ENCODE results near the gene ZNF423.

The ZNF423 gene

DNA sequence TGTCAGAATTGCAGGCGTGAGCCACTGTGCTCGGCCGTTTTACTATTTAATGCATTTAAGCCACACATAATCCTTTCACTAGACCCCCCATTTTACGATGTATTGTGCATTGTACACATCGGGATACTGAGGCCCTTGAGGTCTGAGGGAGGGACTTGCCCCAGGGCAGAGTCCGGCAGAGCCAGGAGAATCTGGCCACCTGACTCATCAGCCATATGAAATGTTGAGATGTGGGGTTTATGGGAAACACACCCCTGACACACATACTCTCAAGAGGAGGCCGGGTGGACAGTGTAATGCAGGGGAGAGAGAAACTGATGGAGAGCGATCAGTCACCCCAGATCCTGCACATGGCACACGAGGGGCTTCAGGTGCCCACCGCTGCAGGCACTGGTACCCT is 196.6 kb downstream of the ZNF423 start:
- no peak for DNase-seq

GRCh38 chr16:49658531-49658930 is 197.4 kb downstream of the ZNF423 start:
- no peak for DNase-seq

DNA sequence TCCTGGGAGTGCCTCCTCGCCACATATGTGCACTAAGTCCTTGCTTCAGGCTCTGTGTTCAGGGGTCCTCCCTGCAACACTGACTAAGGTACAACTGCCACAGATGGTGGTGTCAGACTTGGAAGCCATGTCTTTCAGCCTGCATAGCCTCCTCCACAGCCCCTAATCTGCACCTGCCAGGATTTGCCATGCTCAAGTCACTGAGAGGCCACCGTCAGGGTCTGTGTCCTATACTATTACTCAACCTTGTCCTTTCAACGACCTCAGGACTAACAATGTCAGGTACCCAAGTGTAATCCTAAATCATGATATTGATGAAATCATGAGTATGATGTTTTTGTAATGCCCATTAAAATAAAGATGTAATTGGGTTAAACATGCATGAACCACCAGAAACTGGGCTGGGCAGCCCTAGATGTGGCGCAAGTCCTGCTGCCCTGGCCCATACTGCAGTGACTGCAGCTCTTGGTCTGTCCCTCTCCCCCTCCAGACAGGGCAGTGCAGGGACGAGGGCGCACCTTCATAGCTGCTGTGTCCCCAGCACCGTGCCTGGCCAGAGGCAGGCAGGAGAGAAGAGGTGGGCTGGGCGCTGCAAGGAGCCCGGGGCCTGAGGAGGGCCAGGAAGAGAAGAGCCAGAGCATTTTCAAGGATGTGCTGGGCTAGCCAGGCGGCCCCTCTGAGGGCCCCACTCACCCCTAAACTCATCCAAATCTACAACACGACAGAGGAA is 198.0 kb downstream of the ZNF423 start:
- no peak for DNase-seq

GRCh38 chr16:49654425-49654824 is 201.5 kb downstream of the ZNF423 start:
- DNase-seq: no peak

DNA sequence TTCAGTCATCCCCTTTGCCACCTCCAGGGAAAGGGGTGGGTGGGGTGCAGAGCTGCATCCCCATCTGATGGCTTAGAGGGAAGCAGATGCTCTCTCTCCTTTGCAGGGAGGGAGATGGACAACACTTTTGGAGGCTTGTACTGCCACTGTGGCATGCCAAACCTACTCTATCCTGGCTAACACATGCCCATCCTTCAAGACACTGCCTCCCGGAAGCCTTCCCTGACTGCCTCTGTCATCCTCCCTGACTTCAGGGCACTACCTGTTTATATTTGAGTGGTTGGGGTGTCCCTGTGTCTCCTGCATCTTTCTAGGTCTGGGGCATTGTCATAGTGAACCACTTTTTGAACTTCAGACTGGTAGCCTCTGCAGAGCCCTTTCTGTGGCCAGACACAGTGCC is 202.3 kb downstream of the ZNF423 start:
- no peak for DNase-seq

GRCh38 chr16:49653173-49653570 is 202.7 kb downstream of the ZNF423 start:
- DNase-seq: no peak

DNA sequence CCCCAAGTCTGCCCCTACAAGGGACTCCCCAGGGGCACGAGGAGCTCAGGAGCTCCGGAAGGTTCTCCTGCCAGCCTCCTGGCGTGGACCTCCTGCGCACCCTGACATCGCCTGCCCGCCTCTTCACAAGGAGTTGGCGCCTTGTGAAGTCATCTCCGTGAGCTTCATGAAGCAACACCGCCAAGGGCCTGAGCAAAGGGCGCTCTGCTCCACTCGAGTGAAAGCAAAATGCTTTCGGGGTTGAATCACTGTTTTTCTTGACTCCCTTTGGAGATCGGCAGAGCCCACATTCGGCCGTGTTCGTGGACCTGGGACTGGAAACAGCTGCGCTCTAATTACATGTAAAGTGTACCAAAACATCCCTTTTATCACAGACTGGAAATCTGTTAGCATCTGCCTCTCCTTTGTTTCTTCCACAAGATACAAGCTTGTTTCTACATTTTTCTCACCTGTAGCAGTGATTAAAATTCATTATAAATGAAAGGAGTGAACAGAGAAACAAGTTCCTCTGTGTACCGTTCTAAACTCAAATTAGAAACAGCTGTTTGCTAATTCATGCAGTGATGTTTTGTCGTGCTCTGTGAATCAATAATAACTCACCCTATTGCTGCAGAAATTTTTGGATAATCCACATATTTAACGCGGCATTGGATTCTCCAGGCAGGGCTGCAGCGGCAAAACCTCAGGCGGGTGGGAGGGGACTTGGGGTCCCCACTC is 203.3 kb downstream of the ZNF423 start:
- DNase-seq: no peak

DNA sequence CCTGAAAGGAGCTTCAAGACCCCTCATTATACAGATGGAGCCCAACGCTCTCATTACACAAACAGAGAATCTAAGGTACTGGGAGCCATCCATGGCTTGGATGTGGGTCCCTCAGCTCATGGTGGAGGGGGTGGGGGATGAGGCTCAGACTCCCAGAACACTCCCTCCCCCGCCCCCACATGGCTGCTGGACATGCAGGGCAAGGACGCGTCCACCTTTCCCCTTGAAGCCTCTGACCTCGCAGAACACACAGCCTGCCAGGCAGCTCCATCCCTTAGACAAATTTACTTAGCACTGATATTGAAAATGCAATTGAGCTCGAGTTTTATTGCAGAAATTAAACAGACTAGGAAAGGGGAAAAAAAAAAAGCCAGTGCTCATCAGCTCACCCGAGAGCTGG is 203.9 kb downstream of the ZNF423 start:
- no peak for DNase-seq

DNA sequence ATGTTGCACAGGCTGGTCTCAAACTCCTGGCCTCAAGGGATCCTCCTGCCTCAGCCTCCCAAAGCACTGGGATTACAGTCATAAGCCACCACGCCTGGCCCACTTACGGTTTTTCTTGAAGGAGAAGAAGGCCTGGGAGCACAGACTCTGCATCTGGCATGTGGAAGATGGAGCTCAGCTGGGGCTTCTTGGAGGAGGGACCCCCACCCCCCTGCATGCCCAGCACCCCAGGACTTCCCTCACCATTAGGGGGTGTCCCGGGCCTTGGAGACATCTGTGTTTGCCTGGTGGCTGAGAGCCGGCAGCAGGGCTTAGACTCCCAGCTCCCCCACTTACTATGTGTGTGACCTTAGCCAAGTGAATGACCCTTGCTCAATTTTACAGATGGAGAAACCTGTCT is 204.7 kb downstream of the ZNF423 start:
- DNase-seq: no peak

DNA sequence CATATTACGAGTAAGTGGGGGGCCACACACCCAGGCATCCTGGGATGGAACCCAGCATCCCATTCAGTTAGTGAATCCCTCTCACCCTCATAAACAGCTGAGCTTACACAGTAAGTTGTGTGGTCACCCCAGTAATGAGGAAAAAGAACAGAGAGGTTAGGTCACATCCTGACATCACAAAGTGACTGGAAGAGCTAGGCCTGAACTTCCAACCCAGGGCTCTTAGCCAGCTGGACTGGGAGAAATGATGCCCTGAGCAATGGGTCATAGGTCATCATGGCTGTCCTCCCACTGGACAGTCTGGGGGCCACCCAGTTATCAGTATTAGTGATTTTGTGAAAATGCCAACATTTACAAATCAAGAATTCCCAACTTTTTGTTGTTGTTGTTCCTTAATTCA is 205.3 kb downstream of the ZNF423 start:
- DNase-seq: no peak

GRCh38 chr16:49649013-49649765 is 206.7 kb downstream of the ZNF423 start:
- no peak for DNase-seq

- DNase-seq: no peak
These were observed 208.2 kb downstream of the ZNF423 start for GRCh38 chr16:49647673-49648072.

DNA sequence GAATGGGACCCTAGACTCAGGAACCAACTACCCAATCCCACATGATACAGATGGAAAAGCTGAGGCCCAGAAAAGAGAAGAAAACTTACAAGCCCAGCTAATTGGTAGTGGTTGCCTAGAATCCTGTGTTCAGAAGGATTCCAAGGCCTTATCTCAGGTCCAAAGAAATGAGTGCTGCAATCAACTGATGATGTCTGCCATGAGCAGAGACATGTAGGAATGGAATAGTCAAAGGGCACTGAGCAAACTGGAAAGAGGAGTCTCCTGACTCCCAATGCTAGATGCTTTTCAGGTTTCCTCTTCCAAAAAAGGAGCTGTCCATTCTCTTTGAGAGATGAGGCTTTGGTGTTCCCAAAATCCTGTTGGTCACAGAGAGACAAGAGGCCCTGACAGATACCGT is 210.6 kb downstream of the ZNF423 start:
- no peak for DNase-seq

GRCh38 chr16:49644145-49644463 is 211.8 kb downstream of the ZNF423 start:
- no peak for DNase-seq

DNA sequence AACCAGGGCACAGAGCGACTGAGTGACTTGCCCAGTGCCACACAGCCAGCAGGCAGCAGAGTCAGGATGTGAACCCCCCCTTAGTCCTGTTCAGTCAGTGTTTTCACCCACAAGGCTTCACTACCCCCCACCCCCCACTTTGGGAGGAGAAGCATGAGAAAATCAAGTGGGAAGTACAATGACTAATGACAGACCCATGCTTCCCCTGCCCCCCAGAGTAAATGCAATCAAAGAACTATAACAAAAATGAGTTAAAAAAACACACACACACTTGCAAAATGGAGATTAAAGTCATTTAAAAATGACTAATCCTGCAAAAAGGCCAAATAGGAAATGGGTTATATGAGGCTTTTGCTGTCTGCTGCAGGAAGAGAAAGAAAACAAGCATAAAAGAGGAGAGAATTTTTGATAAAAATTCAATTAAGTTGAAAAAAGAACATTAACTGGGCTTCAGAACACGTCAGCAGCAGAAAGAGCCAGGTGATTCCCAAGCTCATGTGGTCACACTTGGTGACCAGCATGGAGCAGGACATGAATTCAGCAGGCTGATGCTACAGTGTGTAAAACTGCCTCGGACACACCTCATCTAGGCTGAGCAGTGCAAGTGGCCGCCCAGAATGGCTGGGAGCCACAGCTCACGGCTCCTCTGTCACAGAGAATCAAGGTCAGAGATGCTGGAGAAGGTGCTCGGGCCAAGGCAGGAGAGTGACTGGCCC is 212.3 kb downstream of the ZNF423 start:
- DNase-seq: no peak

DNA sequence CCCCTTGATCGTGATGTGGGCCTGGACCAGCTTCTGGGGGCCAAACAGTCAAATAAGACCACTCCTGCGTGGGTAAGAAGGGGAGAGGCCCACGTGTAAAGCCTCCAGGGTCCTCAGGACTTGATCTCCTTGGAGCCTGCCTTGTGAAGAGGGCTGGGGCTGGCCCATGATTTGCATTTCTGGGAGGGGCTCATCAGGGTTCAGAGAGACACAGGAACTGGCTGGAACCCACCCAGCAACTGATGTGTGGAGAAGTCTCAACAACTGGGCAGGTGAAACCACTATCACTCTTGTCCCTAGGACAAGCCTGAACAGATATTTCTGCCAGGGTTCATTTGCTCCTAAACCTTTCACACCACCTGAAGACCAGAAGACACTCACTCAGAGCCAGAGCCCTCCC is 214.7 kb downstream of the ZNF423 start:
- no peak for DNase-seq

DNA sequence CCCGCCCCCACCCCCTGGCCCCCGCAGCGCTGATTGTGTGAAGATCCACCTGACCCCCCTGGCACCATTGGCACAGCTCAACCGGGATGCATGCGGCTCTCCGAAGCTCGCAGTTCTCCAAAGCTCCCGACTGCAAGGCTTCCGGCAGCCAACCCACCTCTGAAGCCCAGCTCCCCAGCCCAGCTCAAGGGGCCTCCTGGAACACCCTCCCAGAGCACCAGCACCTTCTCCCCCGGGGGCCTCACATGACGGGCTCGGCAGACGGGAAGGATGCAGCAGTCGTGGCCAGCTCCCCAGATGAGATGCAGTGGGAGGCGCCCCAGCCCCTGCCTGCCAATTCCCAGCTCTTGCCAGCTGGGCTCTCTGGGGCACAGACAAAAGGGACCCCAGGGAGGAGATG is 215.3 kb downstream of the ZNF423 start:
- no peak for DNase-seq

DNA sequence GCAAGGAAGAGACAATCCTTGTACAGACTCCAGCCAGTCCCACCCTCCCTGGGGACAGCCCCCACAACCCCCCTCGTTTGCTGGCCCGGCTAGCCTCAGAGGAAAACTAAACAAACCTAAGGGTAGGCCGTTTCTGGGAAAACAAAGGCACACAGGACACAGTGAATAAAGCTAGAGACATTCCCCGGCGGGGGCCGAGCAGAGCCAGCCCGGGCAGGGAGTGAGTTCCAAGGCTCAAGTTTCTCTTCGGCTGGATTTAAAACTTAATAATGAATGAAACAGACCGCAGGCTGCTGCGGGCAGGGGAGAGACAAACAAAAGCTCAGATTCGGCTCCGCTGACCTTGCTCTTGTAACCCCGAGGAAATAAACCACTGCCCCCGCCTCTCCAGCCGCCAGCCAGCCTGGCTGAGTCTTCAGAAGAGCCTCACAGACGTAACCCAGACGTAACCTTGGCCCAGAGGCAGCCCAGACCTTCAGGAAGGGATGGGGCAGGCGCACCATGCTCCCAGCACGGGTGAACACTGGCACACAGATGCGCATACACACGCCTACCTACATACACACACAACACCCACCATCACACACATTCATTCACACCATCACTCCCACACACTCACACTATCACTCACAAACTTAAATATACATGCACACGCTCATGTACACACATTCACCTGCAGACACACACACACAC is 216.0 kb downstream of the ZNF423 start:
- DNase-seq: no peak

DNA sequence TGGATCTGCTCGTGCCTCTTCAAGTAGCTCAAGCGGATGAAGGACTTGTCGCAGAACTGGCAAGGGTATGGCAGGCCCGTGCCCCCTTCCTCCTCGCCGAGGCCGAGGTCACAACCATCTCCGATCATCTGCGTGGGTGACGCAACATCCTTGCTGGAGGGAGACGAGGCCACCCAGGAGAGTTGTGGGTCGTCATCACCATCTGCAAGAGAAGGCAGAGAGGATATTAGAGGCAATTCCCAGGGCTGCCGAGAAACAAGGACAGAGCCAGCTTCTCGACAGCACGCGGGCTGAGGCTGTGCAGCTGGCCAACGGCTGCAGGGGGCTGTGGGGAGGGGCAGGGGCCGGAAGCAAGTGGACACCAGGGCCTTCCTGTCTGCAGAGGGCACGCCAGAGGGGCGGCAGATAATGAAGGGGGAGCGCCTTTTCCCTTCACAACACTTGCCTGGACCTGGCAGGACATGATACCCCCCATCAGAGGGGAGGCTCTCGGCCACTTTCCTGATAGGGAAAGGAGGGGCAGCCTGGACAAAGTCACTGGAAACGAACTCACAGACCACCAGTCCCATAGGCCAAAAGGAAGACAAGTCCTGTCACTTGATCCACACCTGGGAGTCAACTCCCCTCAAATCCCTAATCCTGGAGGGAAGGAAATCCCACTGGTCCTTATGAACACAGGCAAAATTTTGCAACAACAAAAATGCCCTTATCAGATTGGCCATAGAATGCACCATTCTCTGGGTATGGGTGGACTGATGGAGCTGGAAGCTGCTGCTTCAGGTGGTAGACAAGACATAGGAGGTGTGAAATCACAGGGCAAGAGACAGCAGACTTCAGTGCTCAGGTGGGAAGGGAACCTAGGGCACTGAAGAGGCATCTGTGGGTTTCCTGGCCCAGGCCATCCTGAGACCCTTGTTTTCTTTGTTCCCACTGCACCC is 217.0 kb downstream of the ZNF423 start:
- DNase-seq: no peak

GRCh38 chr16:49637933-49638672 is 217.8 kb downstream of the ZNF423 start:
- DNase-seq: no peak

GRCh38 chr16:49637511-49637910 is 218.4 kb downstream of the ZNF423 start:
- no peak for DNase-seq
